ENCODE results near the gene ZFAND2B.

The ZFAND2B gene, protein sequence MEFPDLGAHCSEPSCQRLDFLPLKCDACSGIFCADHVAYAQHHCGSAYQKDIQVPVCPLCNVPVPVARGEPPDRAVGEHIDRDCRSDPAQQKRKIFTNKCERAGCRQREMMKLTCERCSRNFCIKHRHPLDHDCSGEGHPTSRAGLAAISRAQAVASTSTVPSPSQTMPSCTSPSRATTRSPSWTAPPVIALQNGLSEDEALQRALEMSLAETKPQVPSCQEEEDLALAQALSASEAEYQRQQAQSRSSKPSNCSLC

DNA sequence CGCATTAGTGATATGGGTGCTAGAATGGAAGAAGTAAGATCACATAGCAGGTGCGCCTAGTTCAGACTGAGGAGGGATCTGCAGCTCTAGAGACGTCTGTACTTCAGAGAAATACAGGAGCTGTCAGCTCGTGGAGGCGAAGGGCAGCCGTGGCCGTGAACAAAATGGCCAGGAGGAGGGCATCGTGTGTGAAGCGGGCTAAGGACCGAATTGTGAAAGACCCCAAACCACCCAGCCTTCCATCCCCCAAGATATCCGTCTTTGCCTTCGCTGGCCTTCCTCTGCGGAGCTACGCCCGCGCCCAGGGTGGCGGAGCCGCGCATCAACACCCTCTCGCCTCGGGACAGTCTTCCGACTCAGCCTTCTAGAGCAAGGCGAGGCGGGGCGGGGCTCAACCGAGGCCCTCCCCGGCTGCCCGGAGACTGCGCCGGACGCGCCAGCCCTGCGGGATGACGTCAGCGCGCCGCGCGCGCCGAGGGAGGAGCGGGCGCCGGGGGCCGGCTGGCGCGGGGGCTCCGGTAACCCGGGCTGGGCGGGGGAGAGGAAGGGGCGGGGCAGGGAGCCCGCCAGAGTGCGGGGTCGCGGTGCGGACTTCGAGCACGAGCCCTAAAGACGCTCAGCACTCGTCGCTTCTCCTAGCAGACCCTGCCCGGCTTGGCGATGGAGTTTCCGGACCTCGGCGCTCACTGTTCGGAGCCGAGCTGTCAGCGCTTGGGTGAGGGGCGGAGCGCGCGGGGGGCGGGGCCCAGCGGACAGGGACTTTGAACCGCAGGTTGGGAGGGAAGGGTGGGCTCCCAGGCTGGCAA lies at the start of gene ZFAND2B:
ZFAND2B (plus strand) TSS at position 455 of the 806 bp plus-strand sequence; CDS start at position 661, 206 bp downstream.
- H3K9me3 ChIP-seq (ENCODE audit: control insufficient read depth in 2 of 2, low read length in 2 of 2) = no peaks in the 10 kb centered on the region
- H3K27me3 ChIP-seq (ENCODE audit: control insufficient read depth in 1 of 2, insufficient read depth in 2 of 2, low read length in 2 of 2) = no peaks in the 10 kb centered on the region
- H3K4me3 ChIP-seq (ENCODE audit: low read length in 2 of 2) = peak within 1 kb of the TSS; percentile 90 to 93

DNA sequence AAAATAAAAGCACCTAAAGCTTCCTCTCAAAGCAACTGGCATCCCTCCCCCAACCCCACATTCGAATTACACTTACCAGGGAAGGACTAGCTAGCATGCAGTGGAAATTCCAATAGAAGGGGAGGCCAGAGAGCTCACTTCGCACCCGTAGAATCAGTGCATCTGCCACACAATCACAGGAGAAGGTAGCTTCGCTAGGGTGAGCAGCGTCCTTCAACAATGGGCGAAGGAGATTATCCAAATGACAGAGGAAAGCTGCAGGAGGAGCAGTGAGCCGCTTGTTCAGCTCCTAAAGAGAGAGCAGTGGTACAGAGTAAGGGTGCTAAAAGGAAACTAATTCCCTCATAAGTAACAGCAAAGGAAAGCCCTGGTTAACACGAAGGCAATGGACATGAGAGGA lies 49.2 kb upstream of the ZFAND2B start:
- peaks cover 3 to 15% of the 10 kb centered on the region in 2 donors for H3K36me3 ChIP-seq (ENCODE audit: control insufficient read depth in 2 of 2, insufficient read depth in 2 of 2, low read length in 2 of 2)
- H3K9ac ChIP-seq (ENCODE audit: low read length in 2 of 2) = no peak overlapping the region
- H3K27ac ChIP-seq (ENCODE audit: low read length) = no peak overlapping the region
- no peaks in the 10 kb centered on the region for H3K27me3 ChIP-seq (ENCODE audit: control insufficient read depth in 1 of 2, insufficient read depth in 2 of 2, low read length in 2 of 2)
- no peaks in the 10 kb centered on the region for H3K9me3 ChIP-seq (ENCODE audit: control insufficient read depth in 2 of 2, low read length in 2 of 2)
- H3K4me3 ChIP-seq (ENCODE audit: low read length in 2 of 2) = no peak overlapping the region
- peaks cover 14% of the 10 kb centered on the region for H3K4me1 ChIP-seq (ENCODE audit: control insufficient read depth, insufficient read depth, low read length)

More for the DNA sequence above, at the start of gene ZFAND2B:
- H3K27ac ChIP-seq (ENCODE audit: low read length) = peak within 1 kb of the TSS; percentile 92
- H3K9ac ChIP-seq (ENCODE audit: low read length in 2 of 2) = peak within 1 kb of the TSS; percentile 93 to 96
- H3K4me1 ChIP-seq (ENCODE audit: control insufficient read depth, insufficient read depth, low read length) = peaks cover 22% of the 10 kb centered on the region
- H3K36me3 ChIP-seq (ENCODE audit: control insufficient read depth in 2 of 2, insufficient read depth in 2 of 2, low read length in 2 of 2) = peaks cover 19 to 26% of the 10 kb centered on the region in 2 donors

DNA sequence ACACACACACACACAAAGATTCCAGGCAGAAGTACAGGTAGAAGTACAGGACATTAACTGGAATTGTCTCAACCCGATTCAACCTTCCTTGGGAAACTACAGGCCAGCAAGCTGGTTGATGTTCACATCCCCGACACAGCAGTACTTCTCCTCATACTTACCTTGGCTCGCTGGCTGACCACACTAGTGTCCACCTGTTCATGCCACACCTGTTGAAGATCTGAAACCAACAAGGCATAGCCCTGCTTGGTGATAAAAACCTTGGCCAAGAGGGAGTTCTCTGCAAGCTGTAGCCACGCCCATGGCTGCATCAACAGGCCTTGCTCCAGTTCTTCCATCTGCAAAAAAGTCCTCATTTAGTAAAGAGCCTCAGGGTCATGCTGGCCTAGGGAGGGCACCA lies 48.6 kb upstream of the ZFAND2B start:
- Histone ChIP-seq H3K27me3 (ENCODE audit: control insufficient read depth in 1 of 2, insufficient read depth in 2 of 2, low read length in 2 of 2) (no peaks in the 10 kb centered on the region), H3K9me3 (ENCODE audit: control insufficient read depth in 2 of 2, low read length in 2 of 2) (no peaks in the 10 kb centered on the region), H3K9ac (ENCODE audit: low read length in 2 of 2) (no peak overlapping the region), H3K4me1 (ENCODE audit: control insufficient read depth, insufficient read depth, low read length) (peaks cover 14% of the 10 kb centered on the region), H3K4me3 (ENCODE audit: low read length in 2 of 2) (no peak overlapping the region), H3K27ac (ENCODE audit: low read length) (no peak overlapping the region), H3K36me3 (ENCODE audit: control insufficient read depth in 2 of 2, insufficient read depth in 2 of 2, low read length in 2 of 2) (peaks cover 3 to 15% of the 10 kb centered on the region in 2 donors)

DNA sequence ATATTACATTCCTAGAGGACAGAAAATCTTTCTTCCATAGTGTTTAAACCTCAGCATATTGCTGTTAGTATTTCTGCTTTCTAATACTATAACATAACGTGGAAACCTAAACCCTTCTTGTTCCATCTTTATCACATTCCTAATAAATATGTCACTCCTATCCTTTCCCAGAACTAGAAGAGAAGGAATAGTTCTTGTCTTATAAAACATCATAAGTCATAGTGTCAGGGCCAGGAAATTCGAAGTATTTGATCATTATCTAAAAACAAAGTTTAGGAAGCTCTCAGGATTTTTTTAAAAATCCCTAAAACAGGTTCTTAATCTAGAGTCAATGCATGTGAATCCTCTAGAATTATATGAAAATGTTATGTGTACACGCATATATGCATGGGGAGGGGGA lies 48.0 kb upstream of the ZFAND2B start:
- Histone ChIP-seq H3K9ac (ENCODE audit: low read length in 2 of 2) (no peak overlapping the region), H3K27me3 (ENCODE audit: control insufficient read depth in 1 of 2, insufficient read depth in 2 of 2, low read length in 2 of 2) (no peaks in the 10 kb centered on the region), H3K27ac (ENCODE audit: low read length) (no peak overlapping the region), H3K9me3 (ENCODE audit: control insufficient read depth in 2 of 2, low read length in 2 of 2) (no peaks in the 10 kb centered on the region), H3K36me3 (ENCODE audit: control insufficient read depth in 2 of 2, insufficient read depth in 2 of 2, low read length in 2 of 2) (peaks cover 3 to 15% of the 10 kb centered on the region in 2 donors), H3K4me1 (ENCODE audit: control insufficient read depth, insufficient read depth, low read length) (peaks cover 14% of the 10 kb centered on the region), H3K4me3 (ENCODE audit: low read length in 2 of 2) (no peak overlapping the region)

DNA sequence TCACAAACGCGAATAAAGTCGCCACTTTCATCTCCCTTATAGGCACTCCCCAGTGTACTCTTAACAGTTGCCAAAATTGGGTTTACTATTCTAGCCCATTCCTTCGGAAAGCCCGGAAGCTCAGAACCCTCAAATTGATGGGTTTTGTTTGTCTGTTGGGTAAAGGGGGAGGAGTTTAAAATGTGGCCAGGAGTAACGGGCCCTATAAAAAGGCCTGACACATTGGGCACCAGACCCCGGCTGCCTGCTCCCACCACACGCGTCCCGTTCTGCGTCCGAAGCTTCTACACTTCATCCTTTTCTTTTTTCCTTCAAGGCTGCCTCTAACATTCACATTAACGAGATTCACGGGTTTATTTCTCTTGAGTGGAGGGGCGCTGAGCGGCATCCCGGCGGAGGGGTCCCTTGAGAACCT lies 46.8 kb upstream of the ZFAND2B start:
- H3K9ac ChIP-seq (ENCODE audit: low read length in 2 of 2) = peak overlapping the region; percentile 17 to 58
- peaks cover 3 to 15% of the 10 kb centered on the region in 2 donors for H3K36me3 ChIP-seq (ENCODE audit: control insufficient read depth in 2 of 2, insufficient read depth in 2 of 2, low read length in 2 of 2)
- peak overlapping the region; percentile 42 to 87 for H3K4me3 ChIP-seq (ENCODE audit: low read length in 2 of 2)
- H3K4me1 ChIP-seq (ENCODE audit: control insufficient read depth, insufficient read depth, low read length) = peaks cover 14% of the 10 kb centered on the region
- peak overlapping the region; percentile 62 for H3K27ac ChIP-seq (ENCODE audit: low read length)
- H3K27me3 ChIP-seq (ENCODE audit: control insufficient read depth in 1 of 2, insufficient read depth in 2 of 2, low read length in 2 of 2) = no peaks in the 10 kb centered on the region
- no peaks in the 10 kb centered on the region for H3K9me3 ChIP-seq (ENCODE audit: control insufficient read depth in 2 of 2, low read length in 2 of 2)

DNA sequence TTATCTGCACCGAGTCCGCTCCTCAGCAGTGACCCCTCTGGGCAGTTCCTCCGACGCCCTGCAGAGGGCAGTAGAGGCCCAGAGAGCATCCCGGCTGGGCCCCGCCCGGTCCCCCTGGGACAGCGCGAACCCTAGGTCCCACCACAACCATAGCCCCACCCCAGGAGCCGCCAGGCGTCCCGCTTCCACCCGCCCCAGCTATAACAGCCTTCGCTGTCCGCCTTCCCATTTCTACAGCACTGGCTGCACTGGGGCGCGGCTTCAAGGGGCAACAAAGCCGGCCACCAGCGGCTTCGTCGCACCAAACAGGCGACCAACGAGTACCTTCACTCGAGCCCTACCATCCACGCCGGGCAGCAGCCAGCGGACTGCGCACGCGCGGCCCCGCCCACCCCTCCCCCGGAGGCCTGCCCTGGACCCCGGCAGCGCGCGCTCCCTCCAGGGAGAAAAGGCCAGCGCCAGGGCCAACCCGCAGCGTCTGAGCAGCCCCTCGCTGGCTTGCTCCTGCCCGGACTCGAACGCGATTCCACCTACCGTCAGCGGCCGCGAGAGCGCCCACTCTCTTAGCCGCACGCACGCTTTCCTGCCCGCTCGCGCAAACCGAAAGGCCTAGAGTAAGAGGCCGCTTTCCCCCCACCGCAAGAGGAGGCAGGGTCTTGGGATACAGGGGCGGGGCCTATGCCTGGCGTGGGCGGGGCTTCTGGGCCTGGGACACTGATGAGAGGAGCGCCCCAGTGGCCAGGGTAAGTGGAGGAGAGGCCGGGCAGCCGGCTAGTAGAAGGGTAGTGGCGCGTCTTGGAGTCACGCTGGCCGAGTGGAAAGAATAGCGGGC lies 46.2 kb upstream of the ZFAND2B start, which contains the start of gene NHEJ1:
NHEJ1 (minus strand) TSS at position 630 of the 832 bp plus-strand sequence. CDS start 2,453 bp downstream, outside the sequence.
- Histone ChIP-seq H3K9ac (ENCODE audit: low read length in 2 of 2) (peak within 1 kb of the TSS; percentile 17 to 74), H3K27me3 (ENCODE audit: control insufficient read depth in 1 of 2, insufficient read depth in 2 of 2, low read length in 2 of 2) (no peaks in the 10 kb centered on the region), H3K36me3 (ENCODE audit: control insufficient read depth in 2 of 2, insufficient read depth in 2 of 2, low read length in 2 of 2) (peaks cover 3 to 15% of the 10 kb centered on the region in 2 donors), H3K4me3 (ENCODE audit: low read length in 2 of 2) (peak within 1 kb of the TSS; percentile 42 to 87), H3K9me3 (ENCODE audit: control insufficient read depth in 2 of 2, low read length in 2 of 2) (no peaks in the 10 kb centered on the region), H3K4me1 (ENCODE audit: control insufficient read depth, insufficient read depth, low read length) (peaks cover 14% of the 10 kb centered on the region), H3K27ac (ENCODE audit: low read length) (peak within 1 kb of the TSS; percentile 62)

DNA sequence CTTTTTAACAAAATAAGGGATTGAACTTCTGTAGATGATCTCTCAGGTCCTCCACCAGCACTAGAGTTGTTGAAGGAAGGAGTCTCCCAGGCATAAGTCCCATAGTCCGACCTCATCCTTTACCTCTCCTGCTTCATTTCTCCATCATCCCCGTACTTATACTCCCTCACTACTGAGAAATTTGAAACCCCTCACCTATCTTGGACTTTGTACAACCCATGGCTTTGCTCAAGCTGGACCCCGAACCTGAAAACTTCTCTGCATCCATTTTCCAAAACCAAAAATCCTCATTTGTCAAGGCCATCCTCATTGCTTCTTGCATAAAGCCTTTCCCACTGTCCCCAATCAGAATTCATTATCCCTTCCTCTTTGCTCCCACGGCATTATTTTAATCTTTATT lies 45.5 kb upstream of the ZFAND2B start:
- peak overlapping the region; percentile 42 to 87 for H3K4me3 ChIP-seq (ENCODE audit: low read length in 2 of 2)
- H3K9me3 ChIP-seq (ENCODE audit: control insufficient read depth in 2 of 2, low read length in 2 of 2) = no peaks in the 10 kb centered on the region
- peak overlapping the region; percentile 17 to 55 for H3K9ac ChIP-seq (ENCODE audit: low read length in 2 of 2)
- peak overlapping the region; percentile 60 for H3K27ac ChIP-seq (ENCODE audit: low read length)
- peaks cover 14% of the 10 kb centered on the region for H3K4me1 ChIP-seq (ENCODE audit: control insufficient read depth, insufficient read depth, low read length)
- peaks cover 3 to 15% of the 10 kb centered on the region in 2 donors for H3K36me3 ChIP-seq (ENCODE audit: control insufficient read depth in 2 of 2, insufficient read depth in 2 of 2, low read length in 2 of 2)
- H3K27me3 ChIP-seq (ENCODE audit: control insufficient read depth in 1 of 2, insufficient read depth in 2 of 2, low read length in 2 of 2) = no peaks in the 10 kb centered on the region

DNA sequence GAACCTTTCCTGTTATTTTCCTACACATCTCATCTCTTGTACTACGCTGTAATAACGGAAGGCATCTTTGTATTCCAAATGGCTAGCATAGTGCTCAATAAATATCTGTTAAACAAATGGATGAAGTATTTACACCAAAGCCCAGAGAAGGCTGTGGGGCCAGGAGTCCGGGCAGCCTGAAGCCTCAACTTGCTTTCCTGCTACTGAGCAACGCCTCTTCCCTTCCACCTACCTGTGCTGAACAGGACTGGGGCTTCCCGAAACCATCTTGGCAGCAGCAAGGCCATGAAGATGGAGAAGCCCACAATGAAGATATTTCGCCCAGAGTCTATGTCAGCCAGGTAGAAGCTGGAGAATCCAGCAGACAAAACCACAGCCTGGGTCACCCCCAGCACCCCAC lies 43.4 kb upstream of the ZFAND2B start:
- Histone ChIP-seq H3K27me3 (ENCODE audit: control insufficient read depth in 1 of 2, insufficient read depth in 2 of 2, low read length in 2 of 2) (no peaks in the 10 kb centered on the region), H3K4me3 (ENCODE audit: low read length in 2 of 2) (no peak overlapping the region), H3K9me3 (ENCODE audit: control insufficient read depth in 2 of 2, low read length in 2 of 2) (no peaks in the 10 kb centered on the region), H3K36me3 (ENCODE audit: control insufficient read depth in 2 of 2, insufficient read depth in 2 of 2, low read length in 2 of 2) (no peaks in the 10 kb centered on the region), H3K27ac (ENCODE audit: low read length) (no peak overlapping the region), H3K4me1 (ENCODE audit: control insufficient read depth, insufficient read depth, low read length) (peaks cover 14% of the 10 kb centered on the region), H3K9ac (ENCODE audit: low read length in 2 of 2) (no peak overlapping the region)

DNA sequence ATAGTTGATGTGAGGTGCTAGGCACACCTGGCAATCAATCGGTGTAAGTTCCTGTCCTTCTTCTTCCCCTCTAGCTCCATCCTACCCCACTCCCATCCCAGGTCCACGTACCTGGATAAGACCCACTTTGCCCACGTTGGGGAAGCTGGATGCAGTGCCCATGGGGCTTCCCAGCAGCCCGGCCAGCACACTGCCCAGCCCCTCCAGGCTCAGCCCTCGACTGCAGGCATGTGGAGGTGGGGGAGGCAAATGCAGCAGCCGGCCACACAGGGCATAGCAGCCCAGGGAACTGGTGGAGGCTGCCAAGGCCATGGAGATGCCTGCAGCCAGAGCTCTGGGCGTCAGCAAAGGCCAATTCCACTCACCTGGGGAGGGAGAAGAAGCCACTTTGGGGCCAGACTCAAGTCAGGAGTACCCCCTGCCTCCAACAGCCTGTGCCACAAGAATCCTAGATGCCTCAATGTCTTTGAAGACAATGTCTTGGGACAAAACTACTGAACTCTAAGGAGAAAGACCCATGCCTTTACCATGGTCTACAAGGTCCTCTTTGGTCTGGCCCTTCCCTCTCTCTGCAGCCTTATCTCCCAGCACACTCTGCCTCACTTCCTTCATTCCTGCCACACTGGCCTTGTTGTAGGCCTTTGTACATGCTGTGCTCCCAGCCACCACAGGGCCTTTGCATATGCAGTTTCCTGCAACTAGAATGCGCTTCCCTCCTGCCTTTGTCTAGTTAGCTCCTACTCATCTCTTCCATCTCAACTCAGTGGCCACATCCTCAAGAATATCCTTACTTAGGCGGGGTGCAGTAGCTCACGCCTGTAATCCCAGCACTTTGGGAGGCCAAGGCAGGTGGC lies 41.3 kb upstream of the ZFAND2B start:
- Histone ChIP-seq H3K27ac (ENCODE audit: low read length) (no peak overlapping the region), H3K4me3 (ENCODE audit: low read length in 2 of 2) (no peak overlapping the region), H3K9me3 (ENCODE audit: control insufficient read depth in 2 of 2, low read length in 2 of 2) (no peaks in the 10 kb centered on the region), H3K9ac (ENCODE audit: low read length in 2 of 2) (no peak overlapping the region), H3K4me1 (ENCODE audit: control insufficient read depth, insufficient read depth, low read length) (peaks cover 6% of the 10 kb centered on the region), H3K27me3 (ENCODE audit: control insufficient read depth in 1 of 2, insufficient read depth in 2 of 2, low read length in 2 of 2) (no peaks in the 10 kb centered on the region), H3K36me3 (ENCODE audit: control insufficient read depth in 2 of 2, insufficient read depth in 2 of 2, low read length in 2 of 2) (no peaks in the 10 kb centered on the region)
